ENCODE results near the gene TTC39B.

- TF ChIP-seq CTCF (IDR thresholded peaks at IDR 0.05; ENCODE audit: low read length) (no peak), EZH2 (optimal IDR thresholded peaks at IDR 0.05; ENCODE audit: low read depth, low read length) (no peak)
Observed at GRCh38 chr9:15293084-15293483, 13.9 kb downstream of the TTC39B start.

Data from MM.1S (cell line).